HG02610 (cell line): ENCODE results near the gene SIRPB1.
"Not testable (repeated sequence)": the region's sequence is repeated elsewhere in the genome, so short reads cannot be mapped to it uniquely, and the experiment has no call there.

Experiments
- ATAC-seq: cut with Tn5 transposase; IDR thresholded peaks from one replicate; pipeline ENCODE4 v1.9.1; 2021; ENCODE audit warnings: mild to moderate bottlenecking, moderate library complexity; ENCODE audit not compliant: unreplicated experiment

SIRPB1 gene

GRCh38 chr20:1637755-1638154 is 17.9 kb upstream of the SIRPB1 start:
- no peak for ATAC-seq

- no peak for ATAC-seq
These were observed 17.4 kb upstream of the SIRPB1 start for GRCh38 chr20:1637226-1637625.

- no peak for ATAC-seq
These were observed 16.8 kb upstream of the SIRPB1 start for GRCh38 chr20:1636621-1637020.

GRCh38 chr20:1635291-1635979 is 15.6 kb upstream of the SIRPB1 start:
- ATAC-seq: no peak

- no peak for ATAC-seq
These were observed 13.7 kb upstream of the SIRPB1 start for GRCh38 chr20:1633535-1633934.

- ATAC-seq: no peak
These were observed 12.4 kb upstream of the SIRPB1 start for GRCh38 chr20:1632178-1632577.

GRCh38 chr20:1631309-1632151 is 11.7 kb upstream of the SIRPB1 start:
- no peak for ATAC-seq

GRCh38 chr20:1630186-1630585 is 10.4 kb upstream of the SIRPB1 start:
- ATAC-seq: no peak

- ATAC-seq: no peak
These were observed 9.5 kb upstream of the SIRPB1 start for GRCh38 chr20:1629321-1629720.

- ATAC-seq: no peak
These were observed 8.8 kb upstream of the SIRPB1 start for GRCh38 chr20:1628621-1629020.

- ATAC-seq: no peak
These were observed 7.4 kb upstream of the SIRPB1 start for GRCh38 chr20:1627200-1627550.

GRCh38 chr20:1626528-1627199 is 6.9 kb upstream of the SIRPB1 start:
- no peak for ATAC-seq

- no peak for ATAC-seq
These were observed 5.4 kb upstream of the SIRPB1 start for GRCh38 chr20:1625083-1625690.

GRCh38 chr20:1623501-1624205 is 3.8 kb upstream of the SIRPB1 start:
- ATAC-seq: no peak

- ATAC-seq: no peak
These were observed 2.6 kb upstream of the SIRPB1 start for GRCh38 chr20:1622450-1622849.

GRCh38 chr20:1621316-1621715 is 1.5 kb upstream of the SIRPB1 start:
- ATAC-seq: no peak

- no peak for ATAC-seq
These were observed 762 bp downstream of the SIRPB1 start for GRCh38 chr20:1618954-1619540.

GRCh38 chr20:1618479-1618878 is 1.3 kb downstream of the SIRPB1 start:
- ATAC-seq: no peak

- ATAC-seq: no peak
These were observed 2.9 kb downstream of the SIRPB1 start for GRCh38 chr20:1616858-1617434.

- ATAC-seq: not testable (repeated sequence)
These were observed 9.4 kb downstream of the SIRPB1 start for GRCh38 chr20:1610404-1610803.
